ENCODE measurements around the gene PAXX. TPM values are rescaled to one million over a fixed set of nuclear protein-coding genes. Genes with fewer than 3 reads are reported as not detected.

Gene PAXX
- total RNA-seq, 1 donor: 9.9 TPM

DNA sequence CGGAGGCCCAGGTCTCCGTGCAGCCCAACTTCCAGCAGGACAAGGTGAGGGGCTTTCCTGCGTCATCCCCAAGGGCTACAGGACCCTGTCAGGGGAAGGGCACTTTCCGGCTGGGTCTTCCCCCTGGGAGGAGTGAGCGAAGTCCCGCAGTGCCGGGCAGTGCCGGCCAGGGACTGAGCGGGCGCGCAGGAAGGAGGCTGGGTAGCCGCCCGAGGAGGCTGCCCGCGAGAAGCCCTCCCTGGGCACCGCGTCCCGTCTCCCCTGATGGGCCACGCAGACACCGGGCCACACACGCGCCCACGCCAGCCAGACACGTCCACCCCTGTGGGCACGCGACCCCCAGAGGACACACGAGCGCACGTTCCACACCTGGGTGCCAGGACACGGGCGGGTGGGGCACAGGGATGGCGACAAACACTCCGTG is 14.6 kb upstream of the PAXX start:
- TF ChIP-seq, protein P1, sequence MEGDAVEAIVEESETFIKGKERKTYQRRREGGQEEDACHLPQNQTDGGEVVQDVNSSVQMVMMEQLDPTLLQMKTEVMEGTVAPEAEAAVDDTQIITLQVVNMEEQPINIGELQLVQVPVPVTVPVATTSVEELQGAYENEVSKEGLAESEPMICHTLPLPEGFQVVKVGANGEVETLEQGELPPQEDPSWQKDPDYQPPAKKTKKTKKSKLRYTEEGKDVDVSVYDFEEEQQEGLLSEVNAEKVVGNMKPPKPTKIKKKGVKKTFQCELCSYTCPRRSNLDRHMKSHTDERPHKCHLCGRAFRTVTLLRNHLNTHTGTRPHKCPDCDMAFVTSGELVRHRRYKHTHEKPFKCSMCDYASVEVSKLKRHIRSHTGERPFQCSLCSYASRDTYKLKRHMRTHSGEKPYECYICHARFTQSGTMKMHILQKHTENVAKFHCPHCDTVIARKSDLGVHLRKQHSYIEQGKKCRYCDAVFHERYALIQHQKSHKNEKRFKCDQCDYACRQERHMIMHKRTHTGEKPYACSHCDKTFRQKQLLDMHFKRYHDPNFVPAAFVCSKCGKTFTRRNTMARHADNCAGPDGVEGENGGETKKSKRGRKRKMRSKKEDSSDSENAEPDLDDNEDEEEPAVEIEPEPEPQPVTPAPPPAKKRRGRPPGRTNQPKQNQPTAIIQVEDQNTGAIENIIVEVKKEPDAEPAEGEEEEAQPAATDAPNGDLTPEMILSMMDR (IDR thresholded peaks at IDR 0.05; ENCODE audit: insufficient read depth, low read depth, low read length): no peak
- H3K4me3 ChIP-seq (ENCODE audit: low read depth, low read length): peak overlapping the region; percentile 73
- DNase-seq (ENCODE audit: low read depth): no peak

GRCh38 chr9:136978073-136978864 is 14.0 kb upstream of the PAXX start:
- peak; percentile 82 for DNase-seq (ENCODE audit: low read depth)
- TF ChIP-seq, protein P1 (IDR thresholded peaks at IDR 0.05; ENCODE audit: insufficient read depth, low read depth, low read length): no peak
- peak overlapping the region; percentile 73 for H3K4me3 ChIP-seq (ENCODE audit: low read depth, low read length)

DNA sequence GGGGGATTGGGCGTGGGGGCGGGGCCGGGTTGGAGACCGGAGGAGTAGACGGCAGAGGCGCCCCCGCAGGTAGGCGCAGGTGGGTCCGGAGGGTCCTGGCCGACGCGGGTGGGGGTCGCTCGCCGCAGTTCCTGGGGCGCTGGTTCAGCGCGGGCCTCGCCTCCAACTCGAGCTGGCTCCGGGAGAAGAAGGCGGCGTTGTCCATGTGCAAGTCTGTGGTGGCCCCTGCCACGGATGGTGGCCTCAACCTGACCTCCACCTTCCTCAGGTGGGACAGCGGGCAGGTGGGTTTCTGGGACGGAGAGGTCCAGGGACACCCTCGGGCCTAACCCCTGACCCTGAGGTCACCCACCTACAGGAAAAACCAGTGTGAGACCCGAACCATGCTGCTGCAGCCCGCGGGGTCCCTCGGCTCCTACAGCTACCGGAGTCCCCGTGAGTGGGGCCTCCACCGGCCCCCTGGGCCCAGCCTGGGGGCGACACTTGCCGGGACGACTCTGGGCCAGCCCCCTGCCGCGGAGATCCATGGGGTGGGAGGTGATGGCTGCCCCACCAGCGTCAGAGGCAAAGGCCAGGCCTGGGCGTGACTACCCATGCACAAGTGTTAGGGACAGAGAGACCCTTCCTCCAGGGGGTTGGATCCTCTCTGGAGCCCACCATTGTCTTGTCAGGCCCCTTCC is 13.2 kb upstream of the PAXX start:
- DNase-seq (ENCODE audit: low read depth): no peak
- H3K4me3 ChIP-seq (ENCODE audit: low read depth, low read length): peak overlapping the region; percentile 9
- TF ChIP-seq, protein P1 (IDR thresholded peaks at IDR 0.05; ENCODE audit: insufficient read depth, low read depth, low read length): no peak

DNA sequence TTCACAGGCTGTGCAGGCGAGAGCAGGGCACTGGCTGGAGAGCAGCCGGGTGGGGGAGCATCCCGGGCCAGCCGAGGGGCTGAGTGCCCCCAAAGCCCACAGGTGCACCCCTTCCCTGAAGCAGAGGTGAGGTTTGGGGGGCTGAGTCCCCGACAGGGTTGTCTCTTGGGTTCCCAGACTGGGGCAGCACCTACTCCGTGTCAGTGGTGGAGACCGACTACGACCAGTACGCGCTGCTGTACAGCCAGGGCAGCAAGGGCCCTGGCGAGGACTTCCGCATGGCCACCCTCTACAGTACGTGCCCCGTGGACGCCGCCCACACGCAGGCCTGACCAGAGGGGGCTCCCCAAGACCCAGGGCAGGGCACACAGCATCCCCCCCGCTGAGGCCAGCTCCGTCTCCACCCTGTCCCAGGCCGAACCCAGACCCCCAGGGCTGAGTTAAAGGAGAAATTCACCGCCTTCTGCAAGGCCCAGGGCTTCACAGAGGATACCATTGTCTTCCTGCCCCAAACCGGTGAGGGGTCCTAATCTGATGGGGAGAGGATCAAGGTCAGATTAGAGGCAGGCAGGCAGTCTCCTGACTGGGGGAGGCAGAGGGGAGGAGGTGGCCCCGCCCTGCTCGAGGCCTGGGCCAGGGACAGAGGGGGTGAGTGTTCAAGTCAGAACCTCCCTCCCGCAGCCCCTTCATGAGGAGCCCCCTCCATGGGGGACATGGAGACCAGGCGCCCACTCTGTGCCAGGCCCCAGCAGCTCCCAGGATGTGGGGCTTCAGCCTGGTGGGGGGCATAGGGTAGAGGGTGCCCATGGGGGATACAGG is 12.2 kb upstream of the PAXX start:
- DNase-seq (ENCODE audit: low read depth): no peak
- H3K4me3 ChIP-seq (ENCODE audit: low read depth, low read length): no peak overlapping the region
- TF ChIP-seq, protein P1 (IDR thresholded peaks at IDR 0.05; ENCODE audit: insufficient read depth, low read depth, low read length): no peak

- TF ChIP-seq, protein P1 (IDR thresholded peaks at IDR 0.05; ENCODE audit: insufficient read depth, low read depth, low read length): no peak
- no peak overlapping the region for H3K4me3 ChIP-seq (ENCODE audit: low read depth, low read length)
- DNase-seq (ENCODE audit: low read depth): no peak
Measured at GRCh38 chr9:136980669-136981478, 11.3 kb upstream of the PAXX start.

Data from fibroblast of villous mesenchyme (primary cell).